ENCODE results near the gene POLG2.
"Not testable (repeated sequence)": the region's sequence is repeated elsewhere in the genome, so short reads cannot be mapped to it uniquely, and the experiment has no call there.

Gene POLG2

DNA sequence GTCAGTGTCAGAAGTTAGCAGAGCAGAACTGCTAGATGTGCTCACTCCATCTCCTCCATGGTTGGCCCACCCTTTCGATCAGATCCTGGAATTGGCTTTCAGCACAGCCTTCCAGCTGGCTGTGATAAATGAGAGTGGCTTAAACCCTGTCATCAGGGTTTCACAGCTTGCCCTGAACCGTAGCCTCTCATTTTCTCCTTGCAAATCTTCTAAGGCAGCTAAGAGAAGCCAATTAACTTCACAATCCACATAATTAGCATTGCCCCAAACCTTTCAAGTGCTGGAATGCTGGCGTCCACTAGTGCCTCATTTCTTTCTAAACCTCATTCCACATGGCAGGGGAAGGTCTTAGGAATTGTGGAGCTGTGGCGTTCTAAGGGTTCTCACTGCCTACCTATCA, 26.2 kb downstream of the POLG2 start:
- POLR2A ChIA-PET, result interaction anchor here (0.5 kb wide), 1 partner anchor 367 kb away, joined by 3 read pairs; no protein-coding TSS in a partner anchor

DNA sequence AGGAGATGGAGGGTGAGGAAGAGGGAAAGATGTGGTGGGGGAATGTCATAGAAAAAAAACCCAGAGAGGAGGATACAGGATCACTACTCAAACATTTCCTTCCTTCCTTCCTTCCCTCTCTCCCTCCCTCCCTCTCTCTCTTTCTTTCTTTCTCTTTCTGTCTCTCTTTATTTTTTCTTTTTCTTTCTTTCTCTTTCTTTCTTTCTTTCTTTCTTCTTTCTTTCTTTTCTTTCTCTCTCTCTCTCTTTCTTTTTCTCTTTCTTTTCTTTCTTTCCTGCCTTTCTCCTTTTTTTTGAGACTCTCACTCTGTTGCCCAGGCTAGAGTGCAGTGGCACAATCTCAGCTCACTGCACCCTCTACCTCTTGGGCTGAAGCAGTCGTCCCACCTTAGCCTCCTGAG, 30.0 kb downstream of the POLG2 start:
- CTCF ChIA-PET, result interaction anchor here (1.1 to 3.8 kb wide), 2 partner anchors 13 to 47 kb away, joined by 3 to 11 read pairs; no protein-coding TSS in a partner anchor

More for the DNA sequence above, 26.2 kb downstream of the POLG2 start:
- CTCF ChIA-PET, result interaction anchor here (1.0 to 1.1 kb wide), 3 partner anchors 14 to 50 kb away, joined by 3 to 4 read pairs (median 3); no protein-coding TSS in a partner anchor
- TF ChIP-seq, protein P1, sequence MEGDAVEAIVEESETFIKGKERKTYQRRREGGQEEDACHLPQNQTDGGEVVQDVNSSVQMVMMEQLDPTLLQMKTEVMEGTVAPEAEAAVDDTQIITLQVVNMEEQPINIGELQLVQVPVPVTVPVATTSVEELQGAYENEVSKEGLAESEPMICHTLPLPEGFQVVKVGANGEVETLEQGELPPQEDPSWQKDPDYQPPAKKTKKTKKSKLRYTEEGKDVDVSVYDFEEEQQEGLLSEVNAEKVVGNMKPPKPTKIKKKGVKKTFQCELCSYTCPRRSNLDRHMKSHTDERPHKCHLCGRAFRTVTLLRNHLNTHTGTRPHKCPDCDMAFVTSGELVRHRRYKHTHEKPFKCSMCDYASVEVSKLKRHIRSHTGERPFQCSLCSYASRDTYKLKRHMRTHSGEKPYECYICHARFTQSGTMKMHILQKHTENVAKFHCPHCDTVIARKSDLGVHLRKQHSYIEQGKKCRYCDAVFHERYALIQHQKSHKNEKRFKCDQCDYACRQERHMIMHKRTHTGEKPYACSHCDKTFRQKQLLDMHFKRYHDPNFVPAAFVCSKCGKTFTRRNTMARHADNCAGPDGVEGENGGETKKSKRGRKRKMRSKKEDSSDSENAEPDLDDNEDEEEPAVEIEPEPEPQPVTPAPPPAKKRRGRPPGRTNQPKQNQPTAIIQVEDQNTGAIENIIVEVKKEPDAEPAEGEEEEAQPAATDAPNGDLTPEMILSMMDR (IDR thresholded peaks at IDR 0.05; ENCODE audit: control extremely low read depth, extremely low read depth, low read depth, missing control alignments), result no peak
- no peak for DNase-seq (ENCODE audit: extremely low spot score)

DNA sequence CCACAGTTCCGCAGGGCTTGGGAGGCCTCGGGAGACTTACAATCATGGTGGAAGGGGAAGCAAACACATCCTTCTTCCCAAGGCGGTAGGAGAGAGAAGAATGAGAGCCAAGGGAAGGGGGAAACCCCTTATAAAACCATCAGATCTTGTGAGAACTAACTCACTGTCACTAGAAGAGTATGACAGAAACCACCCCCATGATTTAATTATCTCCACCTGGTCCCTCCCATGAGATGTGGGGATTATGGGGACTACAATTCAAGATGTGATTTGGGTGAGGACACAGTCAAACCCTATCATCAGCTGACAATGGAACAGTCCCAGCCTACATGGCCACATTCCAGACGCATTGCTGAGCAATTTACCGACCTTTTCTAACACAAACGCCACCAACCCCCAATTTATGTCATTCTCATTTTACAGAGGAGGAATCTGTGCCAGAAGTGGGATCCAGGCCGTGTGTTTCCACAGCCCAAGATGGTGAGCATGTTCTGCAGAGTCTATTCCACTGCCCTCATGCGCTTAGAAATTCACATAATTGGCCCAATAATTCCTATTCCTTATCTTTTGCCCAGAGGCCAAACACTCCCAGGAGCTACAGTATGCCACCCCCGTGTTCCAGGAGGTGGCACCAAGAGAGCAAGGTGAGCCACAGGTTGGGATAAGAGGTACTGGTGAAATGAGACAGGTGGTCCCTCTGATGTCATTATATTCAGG, 30.7 kb downstream of the POLG2 start:
- POLR2A ChIA-PET, result no interaction called here
- CTCF ChIA-PET, result interaction anchor here (1.1 to 3.8 kb wide), 2 partner anchors 12 to 47 kb away, joined by 3 to 11 read pairs; no protein-coding TSS in a partner anchor
- TF ChIP-seq, protein P1 (IDR thresholded peaks at IDR 0.05; ENCODE audit: control extremely low read depth, extremely low read depth, low read depth, missing control alignments), result no peak
- no peak for DNase-seq (ENCODE audit: extremely low spot score)

More for the DNA sequence above, 30.0 kb downstream of the POLG2 start:
- POLR2A ChIA-PET; DNase-seq (ENCODE audit: extremely low spot score): not testable (repeated sequence)

- DNase-seq (ENCODE audit: extremely low spot score), result no peak
- TF ChIP-seq, protein P1 (IDR thresholded peaks at IDR 0.05; ENCODE audit: control extremely low read depth, extremely low read depth, low read depth, missing control alignments), result no peak
- CTCF ChIA-PET, result no interaction called here
- POLR2A ChIA-PET, result no interaction called here
Observed at GRCh38 chr17:64461788-64462187, 35.1 kb downstream of the POLG2 start.

DNA sequence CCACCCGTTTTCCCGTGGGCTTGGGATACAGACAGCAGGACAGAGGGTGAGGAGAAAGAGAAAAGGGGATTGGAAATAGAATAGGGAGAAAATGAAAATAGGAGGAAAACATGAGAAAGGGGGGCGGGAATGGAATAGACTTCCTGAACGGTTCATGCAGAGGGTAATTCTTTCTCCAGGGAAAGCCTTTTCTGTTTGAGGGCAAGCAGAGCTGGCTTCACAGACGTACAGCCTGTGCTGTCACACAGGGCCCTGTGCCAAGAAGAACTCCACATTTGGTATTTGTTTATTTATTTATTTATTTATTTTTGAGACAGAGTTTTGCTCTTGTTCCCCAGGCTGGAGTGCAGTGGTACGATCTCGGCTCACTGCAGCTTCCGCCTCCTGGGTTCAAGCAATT, 35.9 kb downstream of the POLG2 start:
- TF ChIP-seq, protein P1 (IDR thresholded peaks at IDR 0.05; ENCODE audit: control extremely low read depth, extremely low read depth, low read depth, missing control alignments), result no peak
- ChIA-PET CTCF (interaction anchor here (0.7 to 1.3 kb wide), 2 partner anchors 9 to 41 kb away, joined by 3 read pairs; no protein-coding TSS in a partner anchor), POLR2A (no interaction called here)
- no peak for DNase-seq (ENCODE audit: extremely low spot score)

- CTCF ChIA-PET, result interaction anchor here (1.3 to 1.9 kb wide), 3 partner anchors 8 to 28 kb away, joined by 3 to 5 read pairs (median 4); no protein-coding TSS in a partner anchor
- POLR2A ChIA-PET, result not testable (repeated sequence)
Observed at GRCh38 chr17:64459818-64460217, 37.0 kb downstream of the POLG2 start.

DNA sequence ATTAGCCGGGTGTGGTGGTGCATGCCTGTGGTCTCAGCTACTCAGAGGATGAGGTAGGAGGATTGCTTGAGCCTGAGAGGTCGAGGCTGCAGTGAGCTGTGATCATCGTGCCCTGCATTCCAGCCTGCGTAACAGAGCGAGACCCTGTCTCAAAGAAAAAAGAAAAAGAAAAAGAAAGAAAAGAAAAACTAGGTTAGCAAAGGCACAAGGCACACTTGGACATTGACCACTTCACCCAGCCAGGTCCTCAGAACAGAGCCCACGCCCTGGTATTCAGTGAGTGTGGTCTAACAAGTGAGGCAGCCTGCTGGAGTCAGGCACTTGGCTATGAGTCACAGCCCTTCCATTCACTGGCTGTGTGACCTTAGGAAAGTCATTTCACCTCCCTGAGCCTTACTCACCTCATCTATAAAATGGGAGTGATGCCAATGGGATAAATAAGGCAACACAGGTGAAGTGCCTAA, 37.5 kb downstream of the POLG2 start:
- DNase-seq (ENCODE audit: extremely low spot score), result no peak
- ChIA-PET POLR2A (no interaction called here), CTCF (interaction anchor here (1.3 to 1.9 kb wide), 3 partner anchors 8 to 28 kb away, joined by 3 to 5 read pairs (median 4); no protein-coding TSS in a partner anchor)
- TF ChIP-seq, protein P1 (IDR thresholded peaks at IDR 0.05; ENCODE audit: control extremely low read depth, extremely low read depth, low read depth, missing control alignments), result no peak

More at GRCh38 chr17:64459818-64460217, 37.0 kb downstream of the POLG2 start:
- DNase-seq (ENCODE audit: extremely low spot score), result not testable (repeated sequence)

Measured in GM10248 (cell line).